HG03280 (cell line): ENCODE measurements around the gene GDF9.
"Not testable (repeated sequence)": the region's sequence is repeated elsewhere in the genome, so short reads cannot be mapped to it uniquely, and the experiment has no call there.

Source experiments
- ATAC-seq: cut with Tn5 transposase; IDR thresholded peaks from one replicate; pipeline ENCODE4 v1.9.1; 2021; ENCODE audit warnings: mild to moderate bottlenecking, moderate library complexity; ENCODE audit not compliant: unreplicated experiment

The GDF9 gene

DNA sequence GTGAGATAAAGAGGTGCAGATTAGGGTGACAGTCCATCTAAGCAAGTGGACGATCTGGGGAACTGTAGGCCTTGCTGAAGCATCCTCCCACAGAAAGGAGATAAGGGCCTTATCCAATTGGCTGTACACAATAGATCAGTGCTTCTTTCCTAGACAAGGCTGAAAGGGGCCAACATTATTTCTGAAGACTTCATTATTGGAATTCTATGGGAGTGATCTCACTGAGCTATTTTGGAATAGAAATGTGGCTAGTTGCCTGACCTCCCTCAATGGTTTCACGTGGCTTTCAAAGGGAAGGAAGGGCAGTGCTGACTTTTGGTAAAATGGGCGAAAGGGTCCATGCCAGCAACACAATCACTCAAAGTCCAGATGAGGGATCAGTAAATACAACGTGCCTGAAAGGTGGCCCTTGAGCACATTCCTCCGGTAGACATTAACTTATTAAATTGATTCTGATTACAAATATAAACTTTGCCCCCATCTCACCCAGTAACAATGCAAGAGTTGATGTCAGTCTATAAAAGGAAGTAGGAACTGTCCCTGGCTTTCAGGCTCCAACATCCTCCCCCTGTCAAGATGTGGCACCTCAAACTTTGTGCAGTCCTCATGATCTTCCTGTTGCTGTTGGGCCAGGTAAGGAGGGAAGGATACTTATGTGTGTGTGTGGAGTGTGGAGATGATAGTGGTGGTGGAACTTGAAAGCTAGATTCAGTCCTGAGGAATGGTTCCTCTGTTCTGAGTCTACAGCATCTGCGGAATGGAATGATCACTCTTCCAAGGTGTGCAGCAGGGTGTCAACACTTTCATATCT lies 7.1 kb upstream of the GDF9 start, which contains the start of gene LEAP2:
Gene LEAP2 (plus strand): TSS at position 550 of the 811 bp plus-strand sequence. CDS start 27 bp downstream, at position 577.
- ATAC-seq: no peak

GRCh38 chr5:132872788-132873118 lies 6.5 kb upstream of the GDF9 start:
- ATAC-seq: no peak

GRCh38 chr5:132871459-132872284 lies 5.4 kb upstream of the GDF9 start:
- no peak for ATAC-seq

GRCh38 chr5:132870801-132871200 lies 4.5 kb upstream of the GDF9 start:
- no peak for ATAC-seq

DNA sequence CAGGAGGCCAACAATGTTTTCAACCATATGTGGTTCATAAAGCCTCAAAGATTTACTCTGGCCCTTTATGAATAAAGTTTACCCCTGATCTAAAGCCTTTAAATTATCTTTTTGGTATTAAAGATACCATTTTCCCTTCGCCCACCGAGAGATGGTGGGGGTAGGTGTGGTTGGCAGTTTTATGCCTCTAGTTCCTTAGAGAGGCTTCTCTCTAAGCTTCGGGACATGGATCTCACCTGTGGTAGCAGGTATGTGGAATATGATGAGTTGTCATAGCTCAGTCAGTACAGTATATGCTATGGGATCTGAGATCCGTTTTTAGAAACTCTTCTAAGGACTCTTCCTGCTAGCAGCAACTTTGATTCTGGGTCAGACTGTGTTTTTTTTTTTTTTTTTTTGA lies 2.5 kb upstream of the GDF9 start:
- ATAC-seq: no peak

DNA sequence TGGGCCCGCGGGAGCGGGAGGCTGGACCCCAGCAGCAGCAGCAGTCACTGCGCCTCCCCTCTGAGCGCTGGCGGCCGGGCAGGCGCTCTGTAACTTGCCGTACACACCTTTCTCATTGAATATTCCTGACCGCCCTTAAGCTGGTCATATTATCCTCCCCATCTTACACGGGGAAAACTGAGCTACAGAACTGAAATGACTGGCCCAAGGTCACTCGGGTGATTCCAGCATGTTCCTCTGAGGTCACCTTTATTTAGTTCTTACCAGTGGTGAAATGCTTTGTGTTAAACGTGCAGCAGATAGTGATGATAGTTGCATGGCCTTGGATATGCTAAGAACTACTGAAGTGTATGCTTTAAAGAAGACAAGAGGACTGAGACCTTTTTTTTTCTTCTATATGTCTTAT lies 780 bp upstream of the GDF9 start:
- peak; percentile 22 for ATAC-seq

DNA sequence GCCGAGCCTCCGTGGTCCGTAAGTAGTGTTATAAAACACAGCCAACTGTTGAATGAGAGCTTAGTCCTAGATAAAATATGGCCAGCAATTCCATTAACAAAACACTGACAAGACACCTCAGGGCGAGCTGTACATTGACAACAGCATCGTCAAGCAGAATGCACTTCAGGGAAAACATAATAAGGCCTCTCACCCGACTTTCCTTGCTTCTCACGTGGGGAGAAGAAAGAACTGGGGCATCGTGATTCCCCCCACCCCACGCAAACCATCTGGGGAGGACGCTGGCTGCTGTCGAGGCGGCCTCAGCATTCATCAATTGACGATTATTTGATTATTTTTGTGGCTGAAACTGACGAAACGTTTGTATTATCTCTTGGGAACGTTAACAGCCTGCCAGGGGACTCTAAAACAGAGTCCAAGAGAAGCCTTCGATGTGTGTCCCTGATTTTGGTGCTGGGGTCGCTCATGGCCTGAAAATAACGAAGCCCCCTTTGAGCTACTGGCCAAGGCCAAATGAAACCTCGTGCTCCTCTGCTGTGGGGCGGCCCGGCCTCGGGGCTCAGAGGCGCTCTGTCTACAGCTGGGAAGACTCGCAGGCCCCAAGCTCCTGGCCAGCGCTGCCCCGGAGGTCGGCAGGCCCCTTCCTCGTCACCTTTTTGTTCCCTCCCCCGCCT lies 464 bp downstream of the GDF9 start:
- peak; percentile 26 for ATAC-seq

DNA sequence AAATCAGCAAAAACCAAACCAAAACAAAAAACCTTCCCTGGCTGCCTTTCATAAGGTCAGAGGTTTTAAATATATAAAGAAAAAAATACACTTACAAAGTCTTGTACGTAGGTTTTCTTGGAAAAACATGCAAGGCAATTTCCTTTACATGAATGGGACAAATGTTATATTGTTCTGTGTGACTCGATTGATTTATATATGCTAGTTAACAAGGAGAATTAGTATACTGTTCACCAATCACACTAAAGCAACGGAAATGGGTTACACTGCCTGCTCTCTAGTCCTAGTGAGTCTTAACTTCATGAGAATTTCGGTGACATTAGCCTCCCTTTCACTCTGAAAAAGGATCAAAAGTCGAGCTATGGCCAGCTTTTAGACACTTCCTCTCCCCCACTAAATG lies 5.5 kb downstream of the GDF9 start:
- ATAC-seq: no peak

GRCh38 chr5:132859889-132860437 lies 6.3 kb downstream of the GDF9 start:
- no peak for ATAC-seq

- no peak for ATAC-seq
Measured at GRCh38 chr5:132856011-132856410, 10.3 kb downstream of the GDF9 start.

- ATAC-seq: not testable (repeated sequence)
Measured at GRCh38 chr5:132854992-132855391, 11.3 kb downstream of the GDF9 start.

DNA sequence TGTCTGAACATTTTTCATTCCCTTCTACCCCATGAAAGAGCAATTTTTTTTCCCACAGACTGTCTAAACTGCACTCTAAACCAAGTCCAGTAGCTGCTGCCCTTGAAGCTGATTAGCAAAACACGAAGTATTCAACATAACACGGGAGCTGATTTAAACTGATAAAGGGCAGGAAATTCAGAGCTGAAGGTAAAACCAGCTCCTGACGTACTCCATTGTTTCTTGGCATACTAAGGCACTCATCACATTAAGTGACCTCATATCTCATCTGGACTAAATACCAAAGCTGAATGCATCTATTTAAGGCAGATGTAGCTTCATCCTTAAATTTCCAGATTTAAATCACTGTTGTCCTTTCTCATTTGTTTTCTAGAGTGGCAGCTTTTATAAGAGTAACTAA lies 12.0 kb downstream of the GDF9 start:
- no peak for ATAC-seq

DNA sequence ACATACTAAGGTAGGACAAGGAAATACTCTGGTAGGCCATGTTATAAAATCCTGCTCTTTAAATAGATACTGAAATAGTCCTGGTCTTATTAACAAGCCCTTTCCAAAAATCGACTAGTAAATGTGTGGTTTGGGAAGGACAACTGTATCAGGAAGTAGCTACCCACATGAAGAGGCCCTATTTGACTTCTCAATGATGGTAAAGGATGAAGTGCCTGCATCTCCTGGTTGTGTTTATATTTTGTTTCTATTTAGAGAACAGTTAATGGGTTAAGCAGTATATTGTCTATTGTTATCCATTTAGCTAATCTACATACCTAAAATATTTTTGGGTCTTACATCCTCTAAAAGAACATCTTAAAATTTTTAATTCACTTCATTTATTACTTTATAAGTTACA lies 12.5 kb downstream of the GDF9 start:
- no peak for ATAC-seq

- ATAC-seq: no peak
Measured at GRCh38 chr5:132853323-132853722, 12.9 kb downstream of the GDF9 start.

- ATAC-seq: no peak
Measured at GRCh38 chr5:132850066-132850465, 16.2 kb downstream of the GDF9 start.

DNA sequence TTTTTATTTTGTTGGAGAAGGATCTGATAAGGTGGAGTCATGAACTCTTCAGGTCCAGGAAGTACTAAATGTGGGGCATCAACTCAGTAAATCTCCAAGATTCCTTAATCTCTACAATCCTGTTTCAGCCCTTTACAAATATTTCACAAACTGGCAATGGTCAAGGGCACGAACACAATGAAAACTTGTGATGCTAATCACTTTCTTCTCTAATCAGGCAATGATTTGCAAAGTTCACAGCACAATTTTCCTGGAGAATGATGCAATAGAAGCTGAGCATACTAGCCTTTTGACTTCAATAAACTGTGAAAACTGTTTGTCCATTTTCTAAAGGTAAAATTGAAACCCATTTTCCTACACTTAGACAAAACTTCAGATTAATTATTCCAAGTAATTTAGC lies 16.9 kb downstream of the GDF9 start:
- no peak for ATAC-seq

- ATAC-seq: no peak
Measured at GRCh38 chr5:132848270-132848669, 18.0 kb downstream of the GDF9 start.

DNA sequence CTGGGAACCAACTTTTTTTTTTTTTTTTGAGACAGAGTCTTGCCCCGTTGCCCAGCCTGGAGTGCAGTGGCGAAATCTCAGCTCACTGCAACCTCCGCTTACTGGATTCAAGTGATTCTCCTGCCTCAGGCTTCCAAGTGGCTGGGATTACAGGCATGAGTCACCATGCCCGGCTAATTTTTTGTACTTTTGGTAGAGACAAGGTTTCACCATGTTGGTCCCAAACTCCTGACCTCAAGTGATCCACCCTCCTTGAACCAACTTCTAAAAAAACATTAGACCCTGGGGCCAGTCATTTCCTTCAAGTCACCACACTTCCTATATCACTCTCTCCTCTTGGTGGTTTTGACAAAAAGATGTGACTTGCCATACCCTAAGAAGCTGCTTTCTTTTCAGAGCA lies 25.0 kb downstream of the GDF9 start:
- no peak for ATAC-seq

- no peak for ATAC-seq
Measured at GRCh38 chr5:132840896-132841295, 25.4 kb downstream of the GDF9 start.

DNA sequence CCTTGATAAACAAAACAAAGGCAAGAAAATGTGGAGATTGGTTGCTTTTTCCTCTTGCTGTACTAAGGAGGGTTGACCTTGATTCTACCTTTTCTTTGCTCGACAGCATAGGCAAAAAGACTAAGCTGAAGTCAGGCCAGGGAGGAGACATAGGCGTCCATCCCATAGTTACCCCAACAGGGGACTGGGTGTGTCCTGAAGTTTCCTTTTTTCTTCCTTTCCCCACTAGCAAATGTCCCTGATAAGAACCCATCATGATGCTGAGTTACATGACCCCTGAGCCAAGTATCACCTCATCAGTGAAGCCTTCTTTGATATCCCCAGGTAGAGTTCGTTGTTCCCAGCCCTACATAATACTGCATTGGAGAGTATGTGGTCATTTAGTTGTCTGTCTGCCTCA lies 26.0 kb downstream of the GDF9 start:
- ATAC-seq: no peak
